Upper lobe of left lung (tissue), 6 donors: Measurements from ENCODE around the gene NOCT. TPM values are rescaled to one million over a fixed set of nuclear protein-coding genes. Genes with fewer than 3 reads are reported as not detected.

ENCODE experiments used
- ATAC-seq, 2 donors: fragments of 200-7000 bp; cut with Tn5 transposase; one replicate each; pipeline ENCODE4 v1.9.1; 2022; ENCODE audit warnings: mild to moderate bottlenecking in 2 of 2, moderate library complexity in 2 of 2; ENCODE audit not compliant: low FRiP score in 2 of 2
- DNase-seq, 2 donors: peaks; one replicate each; pipeline ENCODE4 v3.0.0-alpha.2; 2019 to 2020
- H3K27ac ChIP-seq, 4 donors: fragments of 200-600 bp; sonication (generic); one replicate each; pipeline ENCODE4 v1.5.1; 2016 to 2019
- H3K27me3 ChIP-seq, 4 donors: fragments of 200-600 bp; sonication (generic); one replicate each; pipeline ENCODE4 v1.5.1; 2017 to 2019
- H3K36me3 ChIP-seq, 4 donors: fragments of 200-600 bp; sonication (generic); one replicate each; pipeline ENCODE4 v1.5.1; 2016 to 2019
- H3K4me1 ChIP-seq, 4 donors: fragments of 200-600 bp; sonication (generic); one replicate each; pipeline ENCODE4 v1.5.1; 2018 to 2019
- H3K4me3 ChIP-seq, 4 donors: fragments of 200-600 bp; sonication (generic); one replicate each; pipeline ENCODE4 v1.5.1; 2017 to 2019; ENCODE audit warnings: mild to moderate bottlenecking in 2 of 4, moderate library complexity in 1 of 4
- H3K9me3 ChIP-seq, 4 donors: fragments of 200-600 bp; sonication (generic); one replicate each; pipeline ENCODE4 v1.5.1; 2018 to 2019
- CTCF ChIP-seq, 6 experiments: fragments of 450-650 bp in 4 of 6; fragments of 200-600 bp in 2 of 6; sonication (generic) in 2 of 6; IDR thresholded peaks; one replicate each; pipeline ENCODE4 v1.5.1; 2016 to 2019; ENCODE audit warnings: antibody characterized with exemption in 6 of 6
- EP300 ChIP-seq, 4 donors: sonication (generic); formaldehyde crosslinking; IDR thresholded peaks; one replicate each; pipeline ENCODE4 v1.5.1; 2017; ENCODE audit warnings: antibody characterized with exemption in 4 of 4, control low read depth in 2 of 4
- POLR2A ChIP-seq, 4 donors: fragments of 450-650 bp; IDR thresholded peaks; one replicate each; pipeline ENCODE4 v1.5.1; 2016 to 2017; ENCODE audit warnings: antibody characterized with exemption in 4 of 4, mild to moderate bottlenecking in 2 of 4
- POLR2AphosphoS5 ChIP-seq, 2 donors: sonication (generic); formaldehyde crosslinking; IDR thresholded peaks; one replicate each; pipeline ENCODE4 v1.5.1; 2017; ENCODE audit warnings: antibody characterized with exemption in 2 of 2
- WGBS, 2 donors: methylation state at CpG; one replicate each; pipeline ENCODE4 v1.1.5; 2017 to 2018; 5-methylcytosine and 5-hydroxymethylcytosine counted together
- total RNA-seq, 6 donors: library from RNA; depleted of rRNA in 4 of 6; stranded (reverse); fragments of >200 nt in 4 of 6; gene quantifications; one replicate each; pipeline versions ENCODE4 v1.1.0 to v1.2.1, GENCODE V29; 2016 to 2021
- donor health status: DM: no; HTN: no; CAD: no; lungs with moderate emphysema.
- donor health status: DM: no; HTN: yes; CAD: no; lungs with severe emphysema.

Gene NOCT
- total RNA-seq, 6 donors from 2014 or later, result 1.9 to 14.3 (median 4.7) TPM

DNA sequence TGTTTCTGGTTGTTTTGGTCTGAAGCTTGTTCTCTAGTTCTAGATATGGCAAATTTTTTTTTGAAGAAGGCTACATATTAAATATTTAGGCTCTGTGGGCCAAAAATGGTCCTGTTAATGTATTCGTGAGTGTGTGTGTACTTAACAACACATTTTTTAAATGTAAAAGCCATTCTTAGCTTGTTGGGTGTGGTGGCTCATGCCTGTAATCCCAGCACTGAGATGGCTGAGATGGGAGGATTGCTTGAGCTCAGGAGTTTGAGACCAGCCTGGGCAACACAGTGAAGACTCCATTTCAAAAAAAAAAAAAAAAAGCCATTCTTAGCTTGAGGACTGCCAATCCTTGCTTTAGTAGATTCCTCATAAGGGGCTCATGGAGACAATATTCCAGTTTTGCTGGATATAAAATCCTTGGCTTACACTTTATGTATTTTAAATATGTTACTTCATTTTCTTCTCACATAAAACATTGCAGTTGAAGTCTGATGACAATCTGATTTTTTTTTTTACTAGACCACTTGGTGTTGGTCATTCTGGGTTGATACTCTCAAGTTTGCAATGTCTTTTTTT lies 23.4 kb downstream of the NOCT start:
- H3K27ac ChIP-seq, result no peak overlapping the region
- H3K4me1 ChIP-seq, result peaks cover 3 to 11% (median 6%) of the 10 kb centered on the region in 4 donors
- peaks cover 0 to 21% (median 0%) of the 10 kb centered on the region in 4 donors for H3K36me3 ChIP-seq
- DNase-seq (no peak), ATAC-seq (no peak)
- 93 to 95% methylated on average over 1 of the region's 1 CpG for WGBS, 2 donors
- no peaks in the 10 kb centered on the region for H3K9me3 ChIP-seq
- TF ChIP-seq CTCF (IDR thresholded peaks at IDR 0.05) (no peak), POLR2AphosphoS5 (IDR thresholded peaks at IDR 0.05) (no peak), POLR2A (IDR thresholded peaks at IDR 0.05) (no peak), EP300 (IDR thresholded peaks at IDR 0.05) (no peak)
- H3K27me3 ChIP-seq, result no peaks in the 10 kb centered on the region
- H3K4me3 ChIP-seq, result no peak overlapping the region

DNA sequence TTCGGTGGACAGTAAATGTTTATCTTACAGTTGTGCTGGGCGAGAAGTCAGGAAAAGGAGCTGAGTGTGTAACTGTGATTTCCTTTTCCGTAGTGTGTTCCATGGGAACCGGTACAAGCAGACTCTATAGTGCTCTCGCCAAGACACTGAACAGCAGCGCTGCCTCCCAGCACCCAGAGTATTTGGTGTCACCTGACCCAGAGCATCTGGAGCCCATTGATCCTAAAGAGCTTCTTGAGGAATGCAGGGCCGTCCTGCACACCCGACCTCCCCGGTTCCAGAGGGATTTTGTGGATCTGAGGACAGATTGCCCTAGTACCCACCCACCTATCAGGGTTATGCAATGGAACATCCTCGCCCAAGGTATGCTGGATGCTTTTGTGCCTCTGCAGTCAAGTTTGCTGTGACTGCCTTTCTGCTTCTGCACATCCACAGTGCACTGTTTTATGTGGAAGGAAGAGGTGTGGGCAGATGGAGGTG lies 27.4 kb downstream of the NOCT start:
- Histone ChIP-seq H3K27me3 (no peaks in the 10 kb centered on the region), H3K4me1 (peaks cover 3 to 11% (median 6%) of the 10 kb centered on the region in 4 donors), H3K4me3 (no peak overlapping the region), H3K36me3 (peaks cover 0 to 30% (median 7%) of the 10 kb centered on the region in 4 donors), H3K9me3 (no peaks in the 10 kb centered on the region), H3K27ac (no peak overlapping the region)
- no peak for DNase-seq
- peak in 1 of 2 donors; percentile 71 for ATAC-seq
- TF ChIP-seq CTCF (IDR thresholded peaks at IDR 0.05) (no peak), POLR2A (IDR thresholded peaks at IDR 0.05) (no peak), POLR2AphosphoS5 (IDR thresholded peaks at IDR 0.05) (peak in 1 of 2 donors; percentile 43)
- WGBS, 2 donors, result 67 to 69% methylated on average over 4 to 10 of the region's 10 CpGs

GRCh38 chr4:139044291-139044690 lies 28.7 kb downstream of the NOCT start:
- Histone ChIP-seq H3K4me3 (no peak overlapping the region), H3K36me3 (peaks cover 0 to 34% (median 7%) of the 10 kb centered on the region in 4 donors), H3K9me3 (no peaks in the 10 kb centered on the region), H3K27me3 (no peaks in the 10 kb centered on the region), H3K27ac (peak overlapping the region in 1 of 4 donors; percentile 23), H3K4me1 (peaks cover 3 to 11% (median 6%) of the 10 kb centered on the region in 4 donors)
- ATAC-seq (no peak), DNase-seq (no peak)
- no peak for TF ChIP-seq EP300 (IDR thresholded peaks at IDR 0.05)
- TF ChIP-seq CTCF (IDR thresholded peaks at IDR 0.05), result no peak
- TF ChIP-seq POLR2A (IDR thresholded peaks at IDR 0.05), result no peak
- no peak for TF ChIP-seq POLR2AphosphoS5 (IDR thresholded peaks at IDR 0.05)
- 71 to 73% methylated on average over 2 of the region's 2 CpGs for WGBS, 2 donors

- no peak for ATAC-seq
- no peak overlapping the region for H3K4me3 ChIP-seq
- H3K9me3 ChIP-seq, result no peaks in the 10 kb centered on the region
- TF ChIP-seq CTCF (IDR thresholded peaks at IDR 0.05), result no peak
- no peak for TF ChIP-seq POLR2AphosphoS5 (IDR thresholded peaks at IDR 0.05)
- DNase-seq, result no peak
- no peaks in the 10 kb centered on the region for H3K27me3 ChIP-seq
- H3K27ac ChIP-seq, result no peak overlapping the region
- peaks cover 0 to 3% (median 1%) of the 10 kb centered on the region in 4 donors for H3K4me1 ChIP-seq
- 79 to 81% methylated on average over 3 of the region's 3 CpGs for WGBS, 2 donors
- peaks cover 4 to 53% (median 11%) of the 10 kb centered on the region in 4 donors for H3K36me3 ChIP-seq
Measured at GRCh38 chr4:139048026-139048425, 32.4 kb downstream of the NOCT start.

DNA sequence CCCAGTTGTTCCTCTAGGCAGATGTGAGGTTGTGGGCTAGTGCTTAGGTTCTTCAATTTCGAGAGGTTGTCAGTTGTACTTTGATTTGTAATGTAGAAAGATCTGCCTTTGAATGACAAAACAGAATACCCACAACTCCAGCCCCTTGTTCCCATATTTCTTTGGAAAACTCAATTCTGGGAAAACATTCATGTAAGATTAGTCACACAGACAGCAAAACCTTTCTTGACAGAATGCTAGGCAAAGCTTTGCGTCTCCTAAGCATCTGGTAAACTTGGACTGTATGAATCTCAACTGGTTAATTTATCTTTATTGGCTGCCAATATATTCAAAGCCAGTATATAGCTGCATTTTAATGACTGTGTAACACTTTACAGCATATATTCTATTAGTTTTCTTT lies 34.9 kb downstream of the NOCT start:
- ATAC-seq (no peak), DNase-seq (no peak)
- Histone ChIP-seq H3K4me3 (no peak overlapping the region), H3K9me3 (no peaks in the 10 kb centered on the region), H3K36me3 (peaks cover 0 to 74% (median 10%) of the 10 kb centered on the region in 4 donors), H3K27me3 (no peaks in the 10 kb centered on the region), H3K4me1 (peaks cover 4 to 10% (median 6%) of the 10 kb centered on the region in 4 donors), H3K27ac (no peak overlapping the region)
- WGBS, 2 donors, result 76 to 93% methylated on average over 2 of the region's 2 CpGs
- TF ChIP-seq CTCF (IDR thresholded peaks at IDR 0.05) (no peak), POLR2AphosphoS5 (IDR thresholded peaks at IDR 0.05) (no peak), POLR2A (IDR thresholded peaks at IDR 0.05) (no peak), EP300 (IDR thresholded peaks at IDR 0.05) (no peak)
